Measurements from ENCODE around the gene TNFRSF1A.

TNFRSF1A gene

GRCh38 chr12:6370994-6371754 is 29.3 kb upstream of the TNFRSF1A start:
- Histone ChIP-seq H4K20me1 (ENCODE audit: insufficient read depth) (no peaks in the 10 kb centered on the region), H3K79me2 (ENCODE audit: insufficient read depth, low read depth) (no peaks in the 10 kb centered on the region), H3K36me3 (ENCODE audit: insufficient read depth) (no peaks in the 10 kb centered on the region), H3K27ac (no peak overlapping the region), H3K4me3 (IDR thresholded peaks at IDR 0.05; ENCODE audit: insufficient read depth, low read depth, low read length) (no peak overlapping the region), H2AFZ (ENCODE audit: low read depth) (no peak overlapping the region), H3K27me3 (ENCODE audit: insufficient read depth, low read depth) (no peaks in the 10 kb centered on the region), H3K4me1 (ENCODE audit: low read depth, poor library complexity, severe bottlenecking) (peaks cover 6% of the 10 kb centered on the region), H3K9ac (no peak overlapping the region), H3K4me2 (no peak overlapping the region)
- no peak for TF ChIP-seq CTCF (conservative IDR thresholded peaks at IDR 0.05; ENCODE audit: low read depth, low read length)

- Histone ChIP-seq H3K4me3 (IDR thresholded peaks at IDR 0.05; ENCODE audit: insufficient read depth, low read depth, low read length) (no peak overlapping the region), H3K4me1 (ENCODE audit: low read depth, poor library complexity, severe bottlenecking) (peaks cover 6% of the 10 kb centered on the region), H3K79me2 (ENCODE audit: insufficient read depth, low read depth) (no peaks in the 10 kb centered on the region), H3K27ac (no peak overlapping the region), H4K20me1 (ENCODE audit: insufficient read depth) (no peaks in the 10 kb centered on the region), H3K27me3 (ENCODE audit: insufficient read depth, low read depth) (no peaks in the 10 kb centered on the region), H3K4me2 (no peak overlapping the region), H3K36me3 (ENCODE audit: insufficient read depth) (no peaks in the 10 kb centered on the region), H3K9ac (no peak overlapping the region), H2AFZ (ENCODE audit: low read depth) (no peak overlapping the region)
- TF ChIP-seq CTCF (conservative IDR thresholded peaks at IDR 0.05; ENCODE audit: low read depth, low read length): no peak
Observed at GRCh38 chr12:6370576-6370935, 28.7 kb upstream of the TNFRSF1A start.

DNA sequence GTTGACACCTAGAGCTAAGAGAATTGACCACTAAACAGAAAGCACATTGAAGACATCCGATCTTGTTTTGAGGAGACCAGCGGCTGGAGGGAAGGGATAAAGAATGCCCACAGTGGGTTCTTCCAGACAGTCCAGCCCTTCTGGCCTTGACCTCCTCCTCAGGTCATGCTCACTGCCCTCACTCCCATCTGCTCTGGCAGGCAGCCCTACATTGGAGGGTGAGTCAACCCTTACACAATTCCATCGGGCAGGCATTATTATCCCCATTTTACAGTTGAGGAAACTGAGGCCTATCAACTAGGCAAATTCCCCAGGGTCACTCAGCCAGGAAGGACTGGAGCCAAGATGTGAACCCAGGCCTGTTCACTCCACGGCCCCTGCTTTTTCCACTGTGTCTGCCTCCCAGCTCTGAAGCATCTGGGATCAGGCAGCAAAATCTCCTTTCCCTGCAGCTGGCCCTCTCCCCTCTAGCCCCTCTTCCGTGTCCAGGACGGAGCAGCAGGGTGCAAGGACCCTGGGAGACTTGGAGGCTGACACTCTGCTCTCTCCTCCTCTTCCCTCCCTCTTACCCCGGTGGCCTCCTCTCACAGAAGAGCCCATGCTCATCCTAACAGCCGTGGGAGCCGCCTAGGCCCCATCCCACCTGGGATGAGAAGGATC is 28.2 kb upstream of the TNFRSF1A start:
- Histone ChIP-seq H3K27me3 (ENCODE audit: insufficient read depth, low read depth) (no peaks in the 10 kb centered on the region), H3K4me1 (ENCODE audit: low read depth, poor library complexity, severe bottlenecking) (peaks cover 6% of the 10 kb centered on the region), H3K36me3 (ENCODE audit: insufficient read depth) (no peaks in the 10 kb centered on the region), H4K20me1 (ENCODE audit: insufficient read depth) (no peaks in the 10 kb centered on the region), H3K4me3 (IDR thresholded peaks at IDR 0.05; ENCODE audit: insufficient read depth, low read depth, low read length) (no peak overlapping the region), H3K9ac (no peak overlapping the region), H2AFZ (ENCODE audit: low read depth) (no peak overlapping the region), H3K4me2 (no peak overlapping the region), H3K79me2 (ENCODE audit: insufficient read depth, low read depth) (no peaks in the 10 kb centered on the region), H3K27ac (no peak overlapping the region)
- TF ChIP-seq CTCF (conservative IDR thresholded peaks at IDR 0.05; ENCODE audit: low read depth, low read length): no peak

DNA sequence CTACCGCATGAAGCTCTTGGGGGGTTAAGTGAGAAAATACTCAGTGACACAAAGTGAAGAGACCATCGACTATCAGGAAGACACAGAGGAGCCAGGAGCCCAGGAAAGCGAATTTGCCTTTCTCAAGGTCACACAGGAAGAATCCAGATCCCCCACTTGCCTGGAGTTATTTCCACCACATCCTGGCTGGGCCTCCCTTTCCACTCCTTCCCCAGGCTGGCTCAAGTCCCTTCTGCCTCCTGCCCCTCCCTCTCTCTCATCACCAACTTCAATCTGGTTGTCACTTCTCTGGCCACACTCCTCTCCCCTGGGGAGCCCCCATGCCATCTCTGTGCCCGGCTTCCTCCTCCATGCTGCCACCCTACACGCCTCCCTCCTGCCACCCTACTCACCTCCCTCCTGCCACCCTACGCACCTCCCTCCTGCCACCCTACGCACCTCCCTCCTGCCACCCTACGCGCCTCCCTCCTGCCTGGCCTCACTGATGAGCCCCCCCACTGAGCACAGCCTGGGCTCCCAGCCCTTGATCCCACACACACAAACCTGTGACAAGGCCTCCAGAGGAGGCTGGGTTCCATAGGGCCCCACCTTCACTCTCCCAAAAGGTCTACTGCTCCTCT is 27.1 kb upstream of the TNFRSF1A start:
- Histone ChIP-seq H3K9ac (no peak overlapping the region), H3K4me2 (no peak overlapping the region), H2AFZ (ENCODE audit: low read depth) (no peak overlapping the region), H3K79me2 (ENCODE audit: insufficient read depth, low read depth) (no peaks in the 10 kb centered on the region), H4K20me1 (ENCODE audit: insufficient read depth) (no peaks in the 10 kb centered on the region), H3K27me3 (ENCODE audit: insufficient read depth, low read depth) (no peaks in the 10 kb centered on the region), H3K4me3 (IDR thresholded peaks at IDR 0.05; ENCODE audit: insufficient read depth, low read depth, low read length) (no peak overlapping the region), H3K36me3 (ENCODE audit: insufficient read depth) (no peaks in the 10 kb centered on the region), H3K4me1 (ENCODE audit: low read depth, poor library complexity, severe bottlenecking) (peaks cover 6% of the 10 kb centered on the region), H3K27ac (no peak overlapping the region)
- TF ChIP-seq CTCF (conservative IDR thresholded peaks at IDR 0.05; ENCODE audit: low read depth, low read length): no peak

Measured in KMS-11 (cell line).